ENCODE data around the gene SNHG17. TPM values are rescaled to one million over a fixed set of nuclear protein-coding genes. Genes with fewer than 3 reads are reported as not detected.

Gene SNHG17
- total and polyA plus RNA-seq, 2 donors (not counting 1 experiment from before 2014, with no cell fraction given) = 49.6 to 78.0 TPM

DNA sequence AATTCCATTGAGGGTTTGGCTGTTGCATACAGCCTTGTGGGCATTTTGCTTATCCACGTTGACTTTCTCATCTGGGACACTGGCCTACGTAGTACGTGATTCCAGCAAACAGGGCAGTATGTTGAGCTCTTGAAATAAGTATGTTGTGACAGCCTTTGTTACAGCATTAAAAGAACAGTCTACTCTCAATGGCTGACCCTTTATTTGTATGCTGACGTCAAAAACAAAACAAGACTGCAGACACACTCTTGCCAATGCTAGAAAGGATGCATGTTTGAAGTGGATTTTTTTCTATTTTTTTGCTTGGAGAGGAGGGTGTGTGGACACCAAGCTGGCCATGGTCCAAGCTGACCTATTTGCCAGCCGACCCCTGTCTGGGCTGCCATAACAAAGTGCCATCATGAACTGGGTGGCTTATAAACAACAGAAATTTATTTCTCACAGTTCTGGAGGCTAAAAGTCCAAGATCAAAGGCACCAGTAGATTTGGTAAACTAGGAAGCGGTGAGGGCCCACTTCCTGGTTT is 10.8 kb upstream of the SNHG17 start:
- Mint-ChIP-seq H3K4me1 (peaks cover 21% of the 10 kb centered on the region), H3K27ac (peak overlapping the region; percentile 94), H3K27me3 (peaks cover 9% of the 10 kb centered on the region), H3K9me3 (ENCODE audit: insufficient read depth) (peaks cover 2% of the 10 kb centered on the region), H3K4me3 (peak overlapping the region; percentile 94)
- DNase-seq = no peak
- intact Hi-C loops (cut with micrococcal nuclease) = loop anchor here (1.0 kb wide), 2 partner anchors 11 to 26 kb away; partner anchors contain the start of genes RALGAPB and SNHG17
- H3K36me3 ChIP-seq (replicated peaks in 1 of 2; ENCODE audit: control extremely low read depth in 1 of 2, control insufficient read depth in 1 of 2, extremely low read depth in 1 of 2, insufficient read depth in 2 of 2, low read length in 1 of 2) = peaks cover 0 to 13% of the 10 kb centered on the region in 2 experiments
- 98% methylated on average over 5 of the region's 6 CpGs for WGBS (ENCODE audit: insufficient coverage)
- no peaks in the 10 kb centered on the region for H4K20me1 ChIP-seq (ENCODE audit: control insufficient read depth, insufficient read depth, low read length, poor library complexity, severe bottlenecking)
- peaks cover 0 to 4% (median 2%) of the 10 kb centered on the region in 3 donors for H3K9me3 ChIP-seq (ENCODE audit: control extremely low read depth in 1 of 3, control insufficient read depth in 2 of 3, insufficient read depth in 1 of 3, low read length in 2 of 3)
- H3K4me2 ChIP-seq (replicated peaks; ENCODE audit: low read depth, low read length, poor library complexity, severe bottlenecking) = peak overlapping the region; percentile 94
- no peak for ATAC-seq (ENCODE audit: low read depth)
- H3K4me1 ChIP-seq (ENCODE audit: control insufficient read depth in 2 of 2, insufficient read depth in 2 of 2, low read length in 2 of 2) = peaks cover 22 to 29% of the 10 kb centered on the region in 2 donors
- H3K27me3 ChIP-seq (replicated peaks in 1 of 4; ENCODE audit: control extremely low read depth in 1 of 4, control insufficient read depth in 3 of 4, insufficient read depth in 4 of 4, low read length in 3 of 4) = peaks cover 0 to 3% (median 0%) of the 10 kb centered on the region in 4 experiments
- TF ChIP-seq, protein P1, sequence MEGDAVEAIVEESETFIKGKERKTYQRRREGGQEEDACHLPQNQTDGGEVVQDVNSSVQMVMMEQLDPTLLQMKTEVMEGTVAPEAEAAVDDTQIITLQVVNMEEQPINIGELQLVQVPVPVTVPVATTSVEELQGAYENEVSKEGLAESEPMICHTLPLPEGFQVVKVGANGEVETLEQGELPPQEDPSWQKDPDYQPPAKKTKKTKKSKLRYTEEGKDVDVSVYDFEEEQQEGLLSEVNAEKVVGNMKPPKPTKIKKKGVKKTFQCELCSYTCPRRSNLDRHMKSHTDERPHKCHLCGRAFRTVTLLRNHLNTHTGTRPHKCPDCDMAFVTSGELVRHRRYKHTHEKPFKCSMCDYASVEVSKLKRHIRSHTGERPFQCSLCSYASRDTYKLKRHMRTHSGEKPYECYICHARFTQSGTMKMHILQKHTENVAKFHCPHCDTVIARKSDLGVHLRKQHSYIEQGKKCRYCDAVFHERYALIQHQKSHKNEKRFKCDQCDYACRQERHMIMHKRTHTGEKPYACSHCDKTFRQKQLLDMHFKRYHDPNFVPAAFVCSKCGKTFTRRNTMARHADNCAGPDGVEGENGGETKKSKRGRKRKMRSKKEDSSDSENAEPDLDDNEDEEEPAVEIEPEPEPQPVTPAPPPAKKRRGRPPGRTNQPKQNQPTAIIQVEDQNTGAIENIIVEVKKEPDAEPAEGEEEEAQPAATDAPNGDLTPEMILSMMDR (IDR thresholded peaks at IDR 0.05) = no peak
- no peak for TF ChIP-seq EZH2 (IDR thresholded peaks at IDR 0.05; ENCODE audit: borderline replicate concordance, insufficient read depth, low read depth, low read length, poor library complexity, severe bottlenecking)
- H3K27ac ChIP-seq (ENCODE audit: low read length in 2 of 2) = peak overlapping the region; percentile 30 to 75
- peak overlapping the region; percentile 92 for H3K9ac ChIP-seq (ENCODE audit: low read length)
- peak overlapping the region; percentile 15 to 92 (median 80) for H3K4me3 ChIP-seq (ENCODE audit: control extremely low read depth in 1 of 5, extremely low read depth in 1 of 5, insufficient read depth in 1 of 5, low read depth in 2 of 5, low read length in 4 of 5)
- ChIA-PET CTCF (interaction anchor here (0.6 to 6.3 kb wide), 11 partner anchors 8 to 730 kb away, joined by 3 to 156 read pairs (median 4); partner anchors contain the start of genes RALGAPB and SNHG17), POLR2A (interaction anchor here (0.7 to 2.7 kb wide), 4 partner anchors 8 to 27 kb away, joined by 3 to 36 read pairs (median 10); partner anchors contain the start of genes RALGAPB and SNHG17)
- no peaks in the 10 kb centered on the region for H3K79me2 ChIP-seq (ENCODE audit: control insufficient read depth, insufficient read depth, low read length)
- H2AFZ ChIP-seq (ENCODE audit: insufficient read depth, low read depth, low read length, poor library complexity, severe bottlenecking) = peak overlapping the region; percentile 94

DNA sequence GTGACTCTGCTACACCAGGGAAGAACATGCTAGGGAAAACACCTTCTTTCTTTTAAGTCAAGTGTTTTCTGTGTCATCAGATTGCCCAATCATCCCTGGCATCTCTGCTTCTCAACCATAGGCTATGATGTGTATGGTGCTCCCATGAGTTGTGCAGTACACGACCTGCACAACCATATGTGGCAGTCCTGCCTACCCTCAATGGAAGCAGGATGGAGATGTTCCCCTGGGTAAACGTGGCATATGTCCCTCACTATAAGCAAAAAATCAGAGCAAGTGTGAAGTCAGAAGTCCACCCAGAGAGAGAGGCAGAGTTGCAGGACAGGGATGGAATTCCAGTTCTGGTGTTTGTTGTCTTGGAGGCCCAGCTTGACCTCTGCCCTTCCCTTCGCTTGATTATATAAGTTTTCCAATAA is 10.3 kb upstream of the SNHG17 start:
- DNase-seq = no peak
- no peak for ATAC-seq (ENCODE audit: low read depth)
- Histone ChIP-seq H3K4me1 (ENCODE audit: control insufficient read depth in 2 of 2, insufficient read depth in 2 of 2, low read length in 2 of 2) (peaks cover 22 to 29% of the 10 kb centered on the region in 2 donors), H3K27ac (ENCODE audit: low read length in 2 of 2) (no peak overlapping the region), H3K9ac (ENCODE audit: low read length) (no peak overlapping the region), H3K4me2 (replicated peaks; ENCODE audit: low read depth, low read length, poor library complexity, severe bottlenecking) (no peak overlapping the region), H3K4me3 (ENCODE audit: control extremely low read depth in 1 of 5, extremely low read depth in 1 of 5, insufficient read depth in 1 of 5, low read depth in 2 of 5, low read length in 4 of 5) (no peak overlapping the region), H3K79me2 (ENCODE audit: control insufficient read depth, insufficient read depth, low read length) (no peaks in the 10 kb centered on the region), H3K27me3 (replicated peaks in 1 of 4; ENCODE audit: control extremely low read depth in 1 of 4, control insufficient read depth in 3 of 4, insufficient read depth in 4 of 4, low read length in 3 of 4) (peaks cover 0 to 3% (median 2%) of the 10 kb centered on the region in 4 experiments), H3K36me3 (replicated peaks in 1 of 2; ENCODE audit: control extremely low read depth in 1 of 2, control insufficient read depth in 1 of 2, extremely low read depth in 1 of 2, insufficient read depth in 2 of 2, low read length in 1 of 2) (peaks cover 0 to 8% of the 10 kb centered on the region in 2 experiments), H2AFZ (ENCODE audit: insufficient read depth, low read depth, low read length, poor library complexity, severe bottlenecking) (peak overlapping the region; percentile 94), H3K9me3 (ENCODE audit: control extremely low read depth in 1 of 3, control insufficient read depth in 2 of 3, insufficient read depth in 1 of 3, low read length in 2 of 3) (peaks cover 0 to 4% (median 2%) of the 10 kb centered on the region in 3 donors), H4K20me1 (ENCODE audit: control insufficient read depth, insufficient read depth, low read length, poor library complexity, severe bottlenecking) (no peaks in the 10 kb centered on the region)
- Mint-ChIP-seq H3K27me3 (peaks cover 9% of the 10 kb centered on the region), H3K4me3 (peak overlapping the region; percentile 45), H3K4me1 (peaks cover 21% of the 10 kb centered on the region), H3K9me3 (ENCODE audit: insufficient read depth) (peaks cover 2% of the 10 kb centered on the region), H3K27ac (no peak overlapping the region)
- TF ChIP-seq, protein P1 (IDR thresholded peaks at IDR 0.05) = no peak
- intact Hi-C loops (cut with micrococcal nuclease) = no loop called here
- POLR2A ChIA-PET = interaction anchor here (2.2 kb wide), 1 partner anchor 10 kb away, joined by 36 read pairs; the partner anchor contains the start of gene SNHG17
- no CpG with 5 or more reads among the region's 3 CpGs for WGBS (ENCODE audit: insufficient coverage)
- CTCF ChIA-PET = interaction anchor here (1.1 to 6.3 kb wide), 4 partner anchors 7 to 27 kb away, joined by 4 to 156 read pairs (median 30); partner anchors contain the start of genes RALGAPB and SNHG17

Measured in B cell (primary cell).